GM19468 (cell line): Measurements from ENCODE around the gene GARIN5A.

Experiments
- ATAC-seq: cut with Tn5 transposase; IDR thresholded peaks from one replicate; pipeline ENCODE4 v1.9.1; 2021; ENCODE audit warnings: mild to moderate bottlenecking, moderate library complexity, moderate number of reproducible peaks; ENCODE audit not compliant: unreplicated experiment; ENCODE audit errors: extremely low read depth

GARIN5A gene

DNA sequence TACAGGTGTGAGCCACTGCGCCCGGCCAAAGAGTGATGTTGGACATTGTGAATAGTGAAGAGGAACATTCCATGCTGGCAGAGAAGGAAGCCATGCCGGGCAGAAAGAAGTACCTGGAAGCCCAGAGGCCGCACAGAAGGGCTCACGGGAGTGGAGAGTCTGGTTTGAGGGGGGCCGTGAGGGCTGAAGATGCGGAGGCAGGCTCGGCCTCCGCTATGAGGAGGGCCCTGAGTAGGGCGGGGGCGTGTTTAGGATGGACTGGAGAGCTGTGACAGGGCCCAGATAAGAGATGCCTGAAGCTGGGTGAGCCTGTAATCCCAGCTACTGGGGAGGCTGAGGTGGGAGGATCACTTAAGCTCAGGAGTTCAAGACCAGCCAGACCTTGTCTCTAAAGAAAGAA lies 32.7 kb upstream of the GARIN5A start:
- ATAC-seq: no peak

DNA sequence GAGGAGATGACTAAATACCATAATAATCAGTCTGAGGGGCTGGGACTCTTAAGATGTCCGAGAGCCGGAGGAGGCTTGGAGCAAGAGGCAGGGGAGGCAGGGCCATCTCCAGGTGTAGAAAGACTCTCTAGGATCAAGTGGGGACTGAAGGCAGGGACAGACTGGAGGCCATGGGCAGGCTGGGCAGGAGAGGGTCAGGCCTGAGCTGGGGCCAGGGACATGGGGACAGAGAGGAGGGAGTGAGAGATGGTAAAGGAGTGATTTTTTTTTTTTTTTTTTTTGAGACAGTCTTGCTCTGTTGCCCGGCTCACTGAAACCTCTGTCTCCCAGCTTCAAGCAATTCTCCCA lies 32.2 kb upstream of the GARIN5A start:
- ATAC-seq: no peak

DNA sequence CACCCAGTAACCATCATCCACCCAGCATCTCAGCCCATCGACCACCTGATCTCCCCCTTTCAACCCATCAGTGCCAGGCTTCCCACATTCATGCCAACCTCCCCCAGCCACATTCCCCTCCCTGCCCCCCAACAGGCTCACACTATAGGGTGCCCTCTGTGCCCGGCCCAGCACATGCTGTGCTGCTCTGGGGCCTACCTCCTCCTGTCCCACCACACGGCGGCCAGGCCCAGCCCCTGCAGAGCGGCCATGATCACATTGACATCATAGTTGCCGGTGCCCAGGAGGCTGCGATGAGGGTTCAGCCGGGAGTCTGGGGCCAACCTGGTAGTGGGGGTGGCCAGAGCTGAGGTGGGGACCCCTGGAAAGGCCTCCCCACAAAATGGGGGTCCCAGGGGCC lies 30.7 kb upstream of the GARIN5A start:
- ATAC-seq: no peak

DNA sequence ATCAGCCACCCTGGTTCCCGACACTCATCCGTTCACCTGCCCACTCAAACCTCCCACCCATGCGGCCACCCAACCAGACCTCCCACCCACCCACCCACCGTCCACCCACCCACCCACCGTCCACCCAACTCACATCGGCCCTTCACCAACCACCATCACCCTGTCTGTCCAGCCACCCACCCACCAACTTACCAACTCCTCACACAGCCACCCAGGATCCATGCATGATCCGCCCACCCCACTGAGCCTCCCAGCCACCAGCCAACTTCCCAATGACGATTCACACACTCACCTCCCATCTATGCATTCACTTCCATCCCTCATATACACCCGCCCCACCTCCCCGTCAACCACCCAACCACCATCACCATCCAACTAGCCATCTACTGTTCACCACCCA lies 30.1 kb upstream of the GARIN5A start:
- no peak for ATAC-seq

DNA sequence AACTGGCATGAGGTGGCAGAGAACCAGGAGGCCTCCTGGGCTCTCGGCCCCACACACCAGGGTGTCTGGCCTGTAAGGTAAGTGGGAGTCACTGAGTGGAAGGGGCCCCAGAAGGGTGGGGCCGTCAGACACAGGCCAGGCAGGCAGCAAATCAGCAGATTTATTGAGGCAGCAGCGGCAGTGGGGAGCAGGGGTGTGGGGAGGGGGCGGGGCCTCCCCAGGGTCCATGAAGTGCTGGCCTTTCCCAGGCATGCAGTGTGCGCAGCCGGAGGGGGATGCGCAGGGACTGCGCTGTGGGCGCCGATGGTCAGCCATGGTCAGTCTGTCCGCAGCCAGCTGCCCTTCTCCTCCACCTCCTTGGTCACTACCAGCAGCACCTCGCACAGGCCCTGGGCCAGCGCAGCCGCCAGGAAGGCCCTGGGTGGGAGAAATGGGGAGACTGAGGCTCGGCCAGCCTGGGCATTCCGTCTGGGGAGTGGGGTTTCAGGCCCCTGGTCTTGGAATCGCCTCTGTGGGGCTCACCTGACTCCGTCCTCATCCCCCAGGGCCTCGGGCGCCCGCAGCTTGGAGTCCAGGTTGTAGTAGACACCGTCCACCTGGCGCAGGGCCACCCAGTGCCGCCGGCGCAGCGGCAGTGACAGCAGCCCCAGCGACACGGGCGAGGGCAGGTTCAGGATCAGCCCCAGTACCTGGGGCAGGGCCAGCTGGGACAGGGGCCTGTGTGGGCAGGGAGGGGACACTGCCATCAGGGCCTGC lies 29.4 kb upstream of the GARIN5A start:
- ATAC-seq: no peak

DNA sequence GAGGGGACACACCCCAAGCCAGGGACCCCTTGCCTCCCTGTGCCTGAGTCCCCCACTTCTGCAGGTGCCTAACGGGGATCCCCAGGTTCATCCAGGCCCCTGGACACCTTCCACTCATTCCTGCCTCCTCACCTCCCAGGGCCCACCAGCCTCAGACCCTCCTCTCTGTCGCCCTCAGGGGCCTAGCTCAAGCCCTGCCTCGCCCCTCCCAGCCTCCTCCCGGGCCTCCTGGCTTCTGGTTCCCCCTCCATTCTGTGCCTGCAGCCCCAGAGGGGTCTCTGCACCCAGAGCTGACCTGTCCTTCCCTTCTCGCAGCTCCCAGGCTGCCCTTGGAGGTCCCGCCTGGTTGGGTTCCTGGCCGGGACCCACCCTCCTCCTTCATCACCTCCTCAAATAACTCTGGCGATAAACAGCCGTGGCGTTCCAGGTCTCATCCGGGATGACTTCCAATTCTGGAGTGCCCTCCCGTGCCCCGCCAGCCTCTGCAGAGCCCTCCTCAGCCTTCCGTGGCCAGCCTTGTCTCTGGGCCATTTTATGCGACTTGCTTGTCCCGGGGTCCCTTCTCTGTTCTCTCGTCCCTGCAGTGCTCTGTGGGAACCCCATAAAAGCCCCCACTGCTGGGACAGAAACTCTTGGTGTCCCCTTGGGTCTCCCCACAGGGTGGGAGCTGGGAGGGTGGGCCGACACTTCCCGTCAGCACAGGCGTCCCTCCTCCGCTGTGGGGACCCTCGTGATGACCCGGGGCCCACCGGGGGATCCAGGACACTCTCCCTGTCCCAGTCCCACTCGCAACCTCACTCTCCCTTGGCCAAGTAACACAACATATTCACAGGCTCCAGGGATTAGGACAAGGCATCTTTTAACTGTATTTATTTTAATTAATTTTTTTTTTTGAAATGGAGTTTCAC lies 25.2 kb upstream of the GARIN5A start:
- no peak for ATAC-seq

DNA sequence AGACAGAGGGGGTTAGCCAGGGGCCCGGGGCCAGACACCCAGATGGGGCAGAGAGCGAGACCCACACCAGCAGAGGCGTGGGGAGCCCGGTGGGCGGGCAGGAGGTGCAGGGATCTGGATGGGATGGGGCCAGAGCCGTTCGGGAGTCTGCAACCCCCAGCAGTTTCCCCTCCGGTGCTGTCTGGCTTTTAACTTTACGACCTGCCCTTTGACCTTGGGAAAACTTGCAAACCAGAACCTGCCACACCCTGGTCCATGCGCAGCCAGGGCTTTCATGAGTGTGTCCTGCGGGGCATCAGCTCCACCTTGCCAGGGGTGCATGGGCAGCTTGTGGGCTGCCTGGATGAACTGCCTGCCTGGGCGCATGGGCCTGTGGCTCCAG lies 24.5 kb upstream of the GARIN5A start:
- ATAC-seq: no peak

DNA sequence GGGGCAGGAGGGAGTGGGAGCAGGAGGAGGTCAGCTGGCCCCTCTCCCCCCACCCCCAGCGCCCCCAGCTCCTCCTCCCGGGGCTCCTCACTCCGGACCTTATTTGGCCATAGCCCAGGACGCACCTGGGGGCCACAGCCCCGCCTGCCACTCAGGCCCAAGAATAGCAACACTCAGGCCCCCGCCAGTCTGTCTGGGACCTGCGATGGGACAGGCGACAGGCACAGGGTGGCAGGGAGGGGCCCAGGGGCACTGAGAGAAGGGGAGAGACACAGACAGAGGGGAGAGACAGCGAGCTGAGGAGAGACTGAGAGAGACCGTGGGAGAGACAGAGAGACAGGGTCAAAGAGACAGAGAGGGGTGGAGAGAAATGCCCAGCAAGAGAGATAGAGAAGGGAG lies 24.1 kb upstream of the GARIN5A start:
- no peak for ATAC-seq

DNA sequence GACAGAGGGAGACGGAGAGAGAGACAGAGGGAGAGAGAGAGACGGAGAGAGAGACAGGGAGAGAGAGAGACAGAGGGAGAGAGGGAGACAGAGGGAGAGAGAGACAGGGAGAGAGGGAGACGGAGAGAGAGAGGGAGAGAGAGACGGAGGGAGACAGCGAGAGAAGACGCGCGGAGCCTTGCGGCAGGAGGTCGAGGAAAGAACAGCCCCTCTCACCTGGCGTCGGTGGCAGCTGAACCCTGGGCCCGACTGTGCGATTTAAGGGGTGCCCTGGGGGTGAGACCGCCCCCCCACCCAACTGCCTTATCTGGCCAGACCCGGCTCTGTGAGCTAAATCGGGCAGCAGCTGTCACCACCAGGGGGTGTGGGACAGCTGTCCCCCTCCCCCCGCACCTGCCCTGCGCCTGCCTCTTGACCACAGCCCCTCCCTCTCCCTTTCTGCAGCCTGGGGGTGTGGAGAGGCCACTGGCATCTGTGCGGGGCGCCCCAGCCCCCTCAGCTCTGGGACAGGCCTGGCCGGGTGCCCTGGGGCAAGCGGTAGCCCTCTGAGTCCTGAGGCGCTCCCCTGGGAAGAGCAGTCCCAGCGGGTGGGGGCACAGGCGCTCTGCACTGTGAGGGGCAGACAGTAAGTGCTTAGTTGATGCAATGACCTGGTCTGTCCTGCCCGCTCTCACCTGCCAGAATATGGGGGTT lies 23.6 kb upstream of the GARIN5A start:
- no peak for ATAC-seq

DNA sequence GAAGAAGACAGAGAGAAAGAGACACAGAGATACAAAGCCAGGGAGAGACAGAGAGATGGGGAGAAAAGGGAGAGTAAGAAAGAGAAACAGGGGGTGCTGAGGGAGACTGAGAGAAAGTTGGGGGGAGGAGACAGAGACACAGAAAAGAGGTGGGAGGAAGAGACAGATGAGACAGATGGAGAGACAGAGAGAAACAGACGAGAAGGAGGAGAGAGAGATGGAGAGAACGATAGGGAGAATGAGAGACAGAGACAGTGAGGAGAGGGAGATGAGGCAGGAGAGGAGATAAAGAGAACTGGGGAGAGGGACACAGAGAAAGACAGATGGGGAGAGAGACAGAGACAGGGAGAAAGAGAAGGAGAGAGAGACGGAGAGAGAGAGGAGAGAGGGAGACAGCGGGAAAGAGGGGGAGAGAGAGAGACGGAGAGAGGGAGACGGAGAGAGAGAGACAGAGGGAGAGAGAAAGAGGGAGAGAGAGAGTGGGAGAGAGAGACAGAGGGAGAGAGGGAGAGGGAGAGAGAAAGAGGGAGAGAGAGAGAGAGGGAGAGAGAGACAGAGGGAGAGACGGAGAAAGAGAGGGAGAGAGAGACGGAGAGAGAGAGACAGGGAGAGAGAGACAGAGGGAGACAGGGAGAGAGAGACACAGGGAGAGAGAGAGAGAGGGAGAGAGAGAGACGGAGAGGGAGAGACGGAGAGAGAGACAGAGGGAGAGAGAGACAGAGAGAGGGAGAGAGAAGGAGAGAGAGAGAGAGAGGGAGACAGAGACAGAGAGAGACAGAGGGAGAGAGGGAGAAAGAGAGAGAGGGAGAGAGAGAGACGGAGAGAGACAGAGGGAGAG lies 21.8 kb upstream of the GARIN5A start:
- ATAC-seq: no peak

DNA sequence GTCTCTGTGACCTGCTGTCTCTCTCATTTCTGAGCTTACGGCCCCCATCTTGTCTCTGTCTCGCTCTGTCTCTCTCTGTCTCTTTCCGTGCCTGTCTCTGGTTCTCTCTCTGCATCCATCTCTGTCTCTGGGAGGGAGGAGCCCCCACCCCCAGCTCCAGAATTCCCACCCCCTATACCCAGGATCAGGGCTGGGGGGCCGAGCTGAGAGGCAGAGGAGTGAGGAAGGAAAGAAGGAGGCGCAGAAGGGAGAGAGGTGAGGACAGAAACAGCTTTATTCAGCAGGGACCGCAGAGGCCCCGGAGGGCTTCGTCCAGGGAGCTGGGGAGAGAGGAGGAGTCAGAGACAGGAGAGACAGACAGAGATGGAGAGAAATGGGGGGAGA lies 20.4 kb upstream of the GARIN5A start:
- ATAC-seq: no peak

DNA sequence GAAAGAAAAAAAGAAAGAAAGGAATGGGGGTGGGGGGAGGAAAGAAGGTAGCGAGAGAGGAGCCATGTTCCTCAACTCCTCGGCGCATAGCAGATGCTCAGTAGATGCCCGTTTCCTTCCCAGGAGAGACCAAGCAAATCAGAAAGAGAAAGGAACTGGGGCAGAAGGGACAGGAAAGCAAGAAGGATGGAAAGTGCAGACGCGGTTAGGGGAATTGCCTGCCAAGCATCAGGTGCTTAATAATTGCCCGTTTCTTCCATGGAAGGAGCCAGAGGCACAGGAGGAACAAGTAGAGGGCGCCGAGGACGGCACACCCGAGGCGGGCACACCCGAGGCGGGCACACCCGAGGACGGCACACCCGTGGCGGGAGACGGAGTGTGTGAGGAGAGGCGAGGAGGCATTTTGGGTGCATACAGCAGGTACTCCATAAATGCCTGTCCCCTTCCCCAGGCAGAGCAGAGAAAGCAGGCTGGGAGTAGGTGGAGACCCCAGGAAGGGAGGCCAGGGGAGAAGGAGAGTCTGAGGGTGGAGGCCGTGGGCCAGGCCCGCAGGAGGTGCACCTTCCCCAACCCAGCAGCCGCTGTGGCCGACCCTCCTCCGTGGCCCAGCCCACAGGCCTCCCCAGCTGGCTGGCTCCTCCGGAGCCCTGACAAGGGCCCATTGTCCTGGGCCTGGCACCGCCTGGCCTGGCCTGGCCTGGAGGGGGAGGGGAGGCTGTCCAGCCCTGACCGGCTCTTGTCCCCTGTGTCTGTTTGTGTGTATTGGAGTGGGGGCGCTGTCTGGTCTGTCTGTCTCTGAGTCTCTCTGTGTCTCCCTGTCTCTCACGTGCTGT lies 19.8 kb upstream of the GARIN5A start:
- ATAC-seq: no peak

DNA sequence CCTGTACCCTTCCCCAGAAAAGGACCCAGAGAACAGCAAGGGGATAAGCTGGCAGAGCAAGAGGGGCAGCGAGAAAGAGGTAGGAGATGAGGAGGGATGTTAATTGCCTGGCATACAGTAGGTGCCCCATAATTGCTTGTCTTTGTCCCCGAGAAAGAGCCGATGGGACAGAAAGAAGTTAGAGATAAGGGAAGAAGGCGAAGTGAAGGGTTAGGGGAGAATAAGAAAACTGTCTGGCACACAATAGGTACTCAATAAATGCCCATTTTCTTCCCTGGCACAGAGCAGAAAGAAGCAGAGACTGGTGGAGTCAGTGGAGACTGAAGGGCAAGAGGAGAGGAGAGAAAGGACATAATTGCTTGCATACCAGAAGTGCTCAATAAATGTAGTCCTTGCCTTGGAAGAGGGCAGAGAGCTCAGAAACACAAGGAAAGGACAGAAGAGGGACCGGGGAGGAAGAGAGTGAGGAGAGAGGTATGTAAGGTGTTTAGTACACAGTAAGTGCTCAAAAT lies 18.4 kb upstream of the GARIN5A start:
- no peak for ATAC-seq

DNA sequence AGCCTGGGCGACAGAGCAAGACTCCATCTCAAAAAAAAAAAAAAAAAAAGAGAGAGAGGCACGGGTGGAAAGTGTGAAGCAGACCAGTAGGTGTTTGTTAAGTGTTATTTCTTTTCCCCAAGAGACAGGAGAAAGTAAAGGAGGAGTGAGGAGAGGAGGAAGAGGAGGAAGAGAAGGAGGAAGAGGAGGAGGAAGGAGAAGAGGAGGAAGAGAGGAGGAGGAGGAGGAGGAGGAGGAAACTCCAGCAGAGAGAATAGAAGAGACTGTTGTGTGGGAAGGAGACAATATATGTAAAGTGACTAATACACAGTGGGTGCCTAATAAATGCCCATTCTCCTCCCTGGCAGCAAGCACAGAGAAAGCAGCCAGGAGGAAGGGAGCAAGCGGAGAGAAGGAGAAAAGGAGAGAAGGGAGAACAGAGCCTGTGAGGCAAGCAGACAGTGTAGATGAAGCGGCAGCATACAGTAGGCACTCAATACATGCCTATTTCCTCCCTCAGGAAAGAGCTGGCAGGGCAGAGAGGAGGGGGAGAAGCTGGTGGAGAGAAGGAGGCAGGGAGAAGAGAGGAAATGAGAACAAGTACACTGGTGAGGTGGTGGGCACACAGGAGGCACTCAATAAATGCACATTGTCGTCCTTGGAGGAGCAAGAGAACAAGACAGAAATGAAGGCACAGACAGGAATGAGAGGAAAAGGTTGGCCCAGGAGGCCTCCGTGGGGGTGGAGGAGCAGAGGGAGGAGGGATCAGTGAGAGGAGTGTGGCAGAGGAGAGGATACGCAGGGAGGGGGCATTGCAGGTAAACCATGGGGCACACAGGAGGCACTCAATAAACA lies 17.8 kb upstream of the GARIN5A start:
- no peak for ATAC-seq

DNA sequence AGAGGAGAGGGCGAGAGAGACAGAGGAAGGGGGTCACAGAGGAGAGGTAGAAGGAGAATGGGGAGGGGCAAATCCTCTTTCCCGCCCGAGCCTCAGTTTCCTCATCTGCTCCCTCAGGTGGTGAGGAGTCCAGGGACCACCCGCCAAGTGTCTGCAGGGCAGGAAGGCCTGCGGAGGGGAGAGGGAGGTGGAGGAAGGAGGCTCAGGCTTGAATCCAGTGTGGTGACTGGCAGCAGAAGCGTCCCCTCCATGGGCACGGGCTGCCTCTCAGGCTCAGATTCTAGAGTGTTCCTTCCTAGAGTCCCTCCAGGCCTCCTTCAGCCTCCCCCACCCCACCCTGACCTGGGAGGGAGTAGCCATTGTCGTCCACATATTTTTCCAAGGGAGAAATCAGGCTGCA lies 16.5 kb upstream of the GARIN5A start:
- no peak for ATAC-seq

DNA sequence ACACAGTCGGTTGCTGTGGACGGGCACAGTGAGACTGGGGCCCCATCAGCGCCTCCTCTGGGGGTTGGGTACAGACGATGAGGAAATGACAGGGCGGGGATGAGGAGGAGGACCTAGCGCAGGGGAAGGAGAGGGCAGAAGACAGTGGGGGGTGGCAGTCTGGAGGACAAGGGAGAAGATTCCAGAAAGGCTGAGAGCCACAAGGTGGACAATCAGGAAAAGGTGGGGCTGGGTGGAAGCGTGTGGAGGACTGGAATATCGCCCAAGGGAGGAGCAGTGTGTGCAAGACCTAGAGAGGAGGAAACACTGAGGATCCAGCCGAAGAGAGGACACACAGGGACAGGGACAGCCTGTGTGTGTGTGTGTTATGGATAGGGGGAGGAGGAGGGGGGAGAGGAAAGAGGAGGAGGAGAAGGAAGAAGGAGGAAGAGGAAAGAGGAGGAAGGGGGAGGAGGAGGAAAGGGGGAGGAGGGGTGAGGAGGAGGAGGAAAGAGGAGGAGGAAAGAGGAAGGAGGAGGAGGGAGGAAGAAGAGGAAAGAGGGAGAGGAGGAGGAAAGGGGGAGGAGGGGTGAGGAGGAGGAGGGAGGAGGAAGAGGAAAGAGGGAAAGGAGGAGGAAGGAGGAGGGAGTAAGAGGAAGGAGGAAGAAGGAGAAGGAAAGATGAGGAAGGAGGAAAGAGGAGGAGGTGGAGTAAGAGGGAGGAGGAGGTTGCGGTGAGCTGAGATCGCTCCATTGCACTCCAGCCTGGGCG lies 15.8 kb upstream of the GARIN5A start:
- ATAC-seq: no peak

DNA sequence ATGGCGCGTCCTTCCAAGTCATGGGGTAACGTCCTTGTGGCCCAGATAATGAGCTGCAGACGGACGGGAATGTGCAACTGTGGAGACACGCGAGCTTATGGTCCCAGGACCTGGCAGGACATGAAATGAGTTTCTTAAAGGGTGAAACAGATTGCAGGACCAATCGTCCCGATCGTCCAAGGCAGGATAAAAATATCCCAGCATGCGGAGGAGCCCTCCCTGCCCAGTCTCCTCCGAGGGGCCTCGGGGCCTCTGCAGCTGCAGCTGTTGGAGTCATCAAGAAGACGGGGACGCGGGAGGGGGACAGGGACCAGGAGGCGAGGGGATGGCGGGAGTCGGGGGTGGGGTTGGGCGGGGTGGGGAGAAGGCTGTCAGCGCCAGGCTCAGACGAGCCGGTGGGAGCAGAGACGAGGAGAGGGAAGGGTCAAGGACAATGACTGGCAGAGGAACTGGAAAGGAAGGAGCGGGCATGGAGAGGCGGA lies 14.4 kb upstream of the GARIN5A start:
- no peak for ATAC-seq

DNA sequence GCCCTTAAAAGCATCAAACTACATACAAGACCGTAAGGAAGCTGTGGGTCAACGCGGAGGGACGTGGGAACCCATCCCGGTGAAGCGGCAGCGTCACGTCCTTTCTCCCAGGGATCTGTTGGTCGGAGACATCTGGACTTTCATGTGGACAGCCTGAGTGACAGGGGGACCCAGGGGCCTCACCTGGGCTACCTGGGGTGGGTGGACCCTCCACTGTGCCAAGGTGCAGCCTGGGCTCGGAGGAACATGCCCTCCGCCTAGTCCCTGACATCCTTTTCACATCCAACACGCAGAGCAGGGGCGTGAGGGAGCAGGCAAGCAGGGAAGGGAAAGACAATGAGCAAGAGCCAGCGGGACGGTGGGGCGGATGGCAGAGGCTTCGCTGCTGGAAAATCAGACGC lies 13.8 kb upstream of the GARIN5A start:
- no peak for ATAC-seq
